Fibroblast of lung (primary cell): ENCODE data around the gene SLC8A3.

ENCODE experiments used
- EZH2 ChIP-seq: IDR thresholded peaks from 2 replicates; pipeline ENCODE4 v1.5.1; 2012; ENCODE audit warnings: low read length, control low read depth, mild to moderate bottlenecking; ENCODE audit errors: missing control alignments
- TF ChIP-seq, protein P1 (sequence below), 2 donors: IDR thresholded peaks in 1 of 2; conservative IDR thresholded peaks in 1 of 2; 1 replicate in 1 of 2; 2 replicates in 1 of 2; pipeline ENCODE4 v1.5.1; 2011 to 2012; ENCODE audit warnings: low read length in 2 of 2, control low read depth in 1 of 2, inconsistent platforms in 1 of 2, low read depth in 1 of 2, mild to moderate bottlenecking in 1 of 2

DNA sequence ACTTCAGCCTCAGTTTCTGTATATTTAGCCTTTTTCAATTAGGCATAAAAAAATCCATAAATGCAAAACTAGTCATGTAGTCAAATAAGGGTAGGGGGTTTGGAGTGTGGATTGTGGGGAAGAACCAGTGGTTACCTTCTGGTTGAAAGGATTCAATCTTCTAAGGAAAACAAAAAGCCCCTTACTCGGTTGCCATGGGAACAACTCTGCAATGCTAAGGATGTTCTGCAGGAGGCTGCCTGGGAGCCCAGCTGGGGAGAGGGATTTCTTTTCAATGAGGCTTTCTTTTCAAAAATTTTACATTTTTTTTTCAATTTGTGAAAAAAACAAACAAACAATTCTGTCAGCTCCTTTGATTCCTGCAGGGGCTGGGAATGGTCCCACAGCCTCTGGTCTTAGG is 67.2 kb downstream of the SLC8A3 start:
- TF ChIP-seq, protein P1, sequence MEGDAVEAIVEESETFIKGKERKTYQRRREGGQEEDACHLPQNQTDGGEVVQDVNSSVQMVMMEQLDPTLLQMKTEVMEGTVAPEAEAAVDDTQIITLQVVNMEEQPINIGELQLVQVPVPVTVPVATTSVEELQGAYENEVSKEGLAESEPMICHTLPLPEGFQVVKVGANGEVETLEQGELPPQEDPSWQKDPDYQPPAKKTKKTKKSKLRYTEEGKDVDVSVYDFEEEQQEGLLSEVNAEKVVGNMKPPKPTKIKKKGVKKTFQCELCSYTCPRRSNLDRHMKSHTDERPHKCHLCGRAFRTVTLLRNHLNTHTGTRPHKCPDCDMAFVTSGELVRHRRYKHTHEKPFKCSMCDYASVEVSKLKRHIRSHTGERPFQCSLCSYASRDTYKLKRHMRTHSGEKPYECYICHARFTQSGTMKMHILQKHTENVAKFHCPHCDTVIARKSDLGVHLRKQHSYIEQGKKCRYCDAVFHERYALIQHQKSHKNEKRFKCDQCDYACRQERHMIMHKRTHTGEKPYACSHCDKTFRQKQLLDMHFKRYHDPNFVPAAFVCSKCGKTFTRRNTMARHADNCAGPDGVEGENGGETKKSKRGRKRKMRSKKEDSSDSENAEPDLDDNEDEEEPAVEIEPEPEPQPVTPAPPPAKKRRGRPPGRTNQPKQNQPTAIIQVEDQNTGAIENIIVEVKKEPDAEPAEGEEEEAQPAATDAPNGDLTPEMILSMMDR (conservative IDR thresholded peaks at IDR 0.05 in 1 of 2, IDR thresholded peaks at IDR 0.05 in 1 of 2; ENCODE audit: low read depth in 1 of 2, low read length in 2 of 2) = no peak
- no peak for TF ChIP-seq EZH2
